ENCODE measurements around the gene HSPB6.

The HSPB6 gene

GRCh38 chr19:35783469-35784434 lies 26.9 kb upstream of the HSPB6 start:
- TF ChIP-seq CTCF (conservative IDR thresholded peaks at IDR 0.05) = no peak

GRCh38 chr19:35782589-35782988 lies 25.8 kb upstream of the HSPB6 start:
- H3K27ac ChIP-seq = no peak overlapping the region
- no peak for TF ChIP-seq CTCF (conservative IDR thresholded peaks at IDR 0.05)

More at GRCh38 chr19:35783469-35784434, 26.9 kb upstream of the HSPB6 start:
- H3K27ac ChIP-seq = no peak overlapping the region

GRCh38 chr19:35781650-35782049 lies 24.8 kb upstream of the HSPB6 start:
- no peak for TF ChIP-seq CTCF (conservative IDR thresholded peaks at IDR 0.05)
- H3K27ac ChIP-seq = no peak overlapping the region

GRCh38 chr19:35780717-35781116 lies 23.9 kb upstream of the HSPB6 start:
- no peak for TF ChIP-seq CTCF (conservative IDR thresholded peaks at IDR 0.05)
- H3K27ac ChIP-seq = no peak overlapping the region

- H3K27ac ChIP-seq = no peak overlapping the region
- TF ChIP-seq CTCF (conservative IDR thresholded peaks at IDR 0.05) = no peak
Measured at GRCh38 chr19:35780058-35780457, 23.2 kb upstream of the HSPB6 start.

- H3K27ac ChIP-seq = no peak overlapping the region
- TF ChIP-seq CTCF (conservative IDR thresholded peaks at IDR 0.05) = no peak
Measured at GRCh38 chr19:35779033-35779432, 22.2 kb upstream of the HSPB6 start.

GRCh38 chr19:35777961-35778360 lies 21.1 kb upstream of the HSPB6 start:
- no peak for TF ChIP-seq CTCF (conservative IDR thresholded peaks at IDR 0.05)
- H3K27ac ChIP-seq = no peak overlapping the region

Data from VCaP (cell line).